ENCODE data around the gene KCNH4. TPM values are rescaled to one million over a fixed set of nuclear protein-coding genes. Genes with fewer than 3 reads are reported as not detected.

The KCNH4 gene
- total RNA-seq, 1 experiment from 2014 or later = not detected

DNA sequence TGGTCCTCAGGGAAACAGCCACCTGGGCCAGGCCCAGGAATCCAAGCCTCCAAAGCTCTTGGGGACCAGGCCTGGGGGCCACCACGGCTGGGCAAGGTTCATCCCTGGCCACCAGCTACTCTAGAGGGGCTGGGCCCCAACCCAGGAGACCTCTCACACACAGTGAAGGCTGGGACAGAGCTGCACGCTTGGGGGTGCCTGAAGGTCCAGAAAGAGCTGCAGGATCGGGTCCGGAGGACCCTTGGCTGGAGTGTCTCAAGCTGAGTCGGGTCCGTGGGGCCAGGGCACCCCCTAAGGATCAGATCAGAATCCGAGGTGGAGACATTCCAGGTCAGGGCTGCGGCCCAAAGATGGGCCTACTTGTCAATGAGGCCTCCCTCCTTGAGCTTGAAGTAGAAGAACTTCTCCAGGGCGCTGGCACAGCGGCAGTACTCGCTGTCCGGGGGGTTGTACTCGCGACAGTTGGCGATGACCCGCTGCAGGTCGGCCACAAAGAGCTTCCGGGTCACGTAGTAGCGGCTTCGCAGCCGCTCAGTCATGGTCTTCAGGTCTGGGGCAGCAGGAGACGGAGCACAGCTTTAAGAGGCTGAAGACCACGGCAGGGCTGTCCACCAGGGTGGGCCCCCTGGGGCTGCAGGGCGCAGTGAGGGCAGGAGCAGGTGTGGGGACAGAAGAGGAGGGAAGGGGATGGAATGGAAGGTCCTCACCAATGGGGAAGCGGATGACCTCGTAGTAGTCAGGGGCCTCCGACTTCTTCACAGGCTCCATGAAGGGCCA lies 67.5 kb downstream of the KCNH4 start:
- in situ Hi-C loops (cut with HindIII; ENCODE audit: low pct_unique_long_range_greater_than_20kb, low sequenced_read_pairs) = no loop called here
- DNase-seq (ENCODE audit: low read depth) = no peak

DNA sequence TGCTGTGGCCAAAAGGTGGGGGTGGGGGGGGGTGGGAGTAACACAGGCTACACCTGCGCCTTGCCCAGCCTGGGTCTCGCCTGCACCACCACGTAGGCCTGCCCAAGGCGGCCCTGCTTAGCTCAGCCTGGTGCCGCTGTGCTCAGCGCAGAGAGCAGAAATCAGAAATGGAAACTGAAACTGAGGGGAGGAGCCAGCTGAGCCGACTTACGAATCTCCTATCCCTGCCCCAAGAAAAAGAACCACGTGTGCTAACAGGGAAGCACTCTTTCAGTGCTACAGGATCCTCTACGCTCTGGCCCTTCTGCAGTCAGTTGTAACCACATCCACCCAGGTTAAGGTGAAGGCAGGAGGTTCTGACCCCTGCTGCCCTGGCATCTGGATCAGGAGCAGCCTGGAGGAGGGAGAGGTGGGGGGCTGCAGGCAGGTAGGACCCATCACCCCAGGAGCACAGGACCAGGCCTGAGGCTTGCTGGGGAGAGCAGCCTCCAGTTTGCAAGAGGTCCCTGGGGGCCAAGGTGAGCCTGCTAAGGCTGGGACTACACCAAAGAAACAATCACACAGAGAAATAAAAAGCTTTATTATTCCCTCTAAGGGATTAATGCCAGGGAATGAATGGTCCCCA lies 68.3 kb downstream of the KCNH4 start, which contains the start of gene DHX58:
DHX58 (minus strand) TSS at position 163 of the 625 bp plus-strand sequence. CDS start 822 bp downstream, outside the sequence.
- peak; percentile 82 for DNase-seq (ENCODE audit: low read depth)
- in situ Hi-C loops (cut with HindIII; ENCODE audit: low pct_unique_long_range_greater_than_20kb, low sequenced_read_pairs) = no loop called here

DNA sequence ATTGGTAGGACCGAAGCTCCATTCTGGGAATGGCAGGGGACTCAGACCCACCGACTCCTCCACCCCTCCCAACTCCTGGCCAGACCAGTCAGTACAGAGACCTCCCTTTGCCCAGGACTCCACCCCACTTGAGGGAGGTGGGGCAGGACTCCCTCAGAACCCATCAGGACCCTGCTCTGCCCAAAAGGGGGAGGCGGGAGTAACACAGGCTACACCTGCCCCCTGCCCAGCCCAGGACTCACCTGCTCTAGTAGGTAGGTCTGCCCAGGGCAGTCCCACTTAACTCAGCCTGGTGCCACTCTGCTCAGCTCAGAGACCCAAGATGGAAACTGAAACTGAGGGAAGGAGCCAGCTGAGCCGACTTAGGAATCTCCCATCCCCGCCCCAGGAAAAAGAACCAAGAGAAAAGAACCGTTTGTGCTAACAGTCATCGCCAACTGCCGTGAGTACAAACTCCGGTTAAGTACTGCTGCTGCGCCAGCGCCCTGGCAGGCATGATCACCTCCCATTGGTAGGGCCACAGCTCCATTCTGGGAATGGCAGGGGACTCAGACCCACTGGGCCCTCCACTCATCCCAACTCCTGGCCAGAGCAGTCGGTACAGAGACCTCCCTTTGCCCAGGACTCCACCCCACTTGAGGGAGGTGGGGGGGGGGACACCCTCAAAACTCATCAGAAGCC lies 68.9 kb downstream of the KCNH4 start:
- in situ Hi-C loops (cut with HindIII; ENCODE audit: low pct_unique_long_range_greater_than_20kb, low sequenced_read_pairs) = no loop called here
- DNase-seq (ENCODE audit: low read depth) = peak; percentile 49

DNA sequence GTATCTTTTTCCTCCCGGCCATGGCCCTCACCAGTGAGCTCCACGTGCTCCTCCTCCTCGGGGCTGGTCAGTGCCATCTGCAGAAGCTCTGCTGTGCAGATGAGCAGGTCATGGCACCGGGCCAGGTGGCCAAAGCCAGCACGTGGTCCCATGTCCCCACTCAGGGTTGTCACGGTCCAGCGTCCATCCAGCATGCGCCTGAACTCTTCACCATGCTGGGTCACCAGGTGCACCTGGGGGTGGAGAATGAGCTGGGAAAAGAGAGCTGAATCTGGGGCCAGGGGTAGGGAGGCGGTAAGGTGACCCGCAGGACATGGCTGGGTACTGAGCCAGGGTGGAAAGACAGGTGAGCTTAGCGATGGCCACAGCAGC lies 69.7 kb downstream of the KCNH4 start:
- in situ Hi-C loops (cut with HindIII; ENCODE audit: low pct_unique_long_range_greater_than_20kb, low sequenced_read_pairs) = no loop called here
- no peak for DNase-seq (ENCODE audit: low read depth)

DNA sequence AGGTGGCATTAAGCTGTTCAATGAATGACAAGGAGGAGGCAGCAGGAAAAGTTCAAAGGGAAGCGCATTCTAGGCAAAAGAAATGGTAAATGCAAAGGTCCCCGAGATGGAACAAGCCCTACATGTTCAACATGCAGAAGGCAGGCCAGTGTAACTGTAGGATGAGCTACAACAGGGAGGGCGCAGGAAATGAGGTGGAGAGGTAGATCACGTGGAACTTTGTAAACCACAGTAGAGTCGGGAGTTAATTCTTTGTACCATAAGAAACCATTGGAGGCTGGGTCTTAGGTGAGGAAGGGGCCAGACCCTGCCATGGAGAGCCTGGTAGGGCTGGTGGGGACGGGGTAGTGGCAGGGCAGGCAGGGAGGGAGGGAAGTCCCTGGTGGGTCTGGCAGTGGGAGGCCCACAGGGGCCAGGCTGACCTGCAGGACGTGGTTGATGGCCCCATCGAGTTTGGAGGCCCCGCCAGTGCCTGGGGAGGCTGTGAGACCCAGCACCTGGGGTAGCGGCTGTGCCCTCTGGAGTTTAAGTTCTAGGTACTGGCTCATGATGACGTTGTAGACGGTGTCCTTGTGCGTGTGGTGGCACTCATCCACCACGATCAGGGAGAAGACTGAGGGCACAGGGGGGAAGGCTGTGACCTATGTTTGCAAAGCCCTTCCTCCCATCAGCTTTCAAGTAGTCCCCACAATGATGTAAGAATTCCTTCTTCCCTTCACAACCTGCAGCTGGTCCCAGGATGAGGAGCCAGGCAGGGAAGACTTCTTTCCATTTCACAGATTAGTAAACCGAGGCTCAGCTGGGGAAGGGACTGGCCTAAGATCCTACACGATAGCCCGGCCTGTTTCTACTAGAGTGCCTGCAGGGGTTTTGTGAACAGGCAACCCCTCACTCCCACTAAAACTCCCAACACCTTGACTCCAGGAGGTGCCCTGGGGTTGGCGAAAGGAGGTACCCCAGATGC lies 70.4 kb downstream of the KCNH4 start:
- DNase-seq (ENCODE audit: low read depth) = no peak
- in situ Hi-C loops (cut with HindIII; ENCODE audit: low pct_unique_long_range_greater_than_20kb, low sequenced_read_pairs) = no loop called here

DNA sequence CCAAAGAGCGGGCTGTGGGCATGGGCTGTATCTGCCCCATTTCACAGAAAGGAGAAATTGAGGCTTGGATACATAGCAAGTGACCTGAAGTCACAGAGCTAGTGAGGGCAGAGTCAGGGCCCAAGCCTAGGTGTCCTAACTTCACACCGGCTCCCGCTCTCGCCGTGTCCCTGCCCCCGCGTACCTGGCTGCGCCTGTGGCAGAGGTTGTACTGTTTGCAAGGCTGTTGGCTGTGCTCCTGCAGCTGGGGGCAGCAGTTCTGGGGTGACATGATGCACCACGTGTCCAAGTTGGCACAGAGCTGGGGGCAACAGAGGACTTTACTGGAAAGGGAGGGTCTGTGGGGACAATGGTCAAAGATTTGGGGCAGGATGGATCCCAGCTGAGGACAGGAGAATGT lies 71.9 kb downstream of the KCNH4 start:
- no peak for DNase-seq (ENCODE audit: low read depth)
- in situ Hi-C loops (cut with HindIII; ENCODE audit: low pct_unique_long_range_greater_than_20kb, low sequenced_read_pairs) = no loop called here

DNA sequence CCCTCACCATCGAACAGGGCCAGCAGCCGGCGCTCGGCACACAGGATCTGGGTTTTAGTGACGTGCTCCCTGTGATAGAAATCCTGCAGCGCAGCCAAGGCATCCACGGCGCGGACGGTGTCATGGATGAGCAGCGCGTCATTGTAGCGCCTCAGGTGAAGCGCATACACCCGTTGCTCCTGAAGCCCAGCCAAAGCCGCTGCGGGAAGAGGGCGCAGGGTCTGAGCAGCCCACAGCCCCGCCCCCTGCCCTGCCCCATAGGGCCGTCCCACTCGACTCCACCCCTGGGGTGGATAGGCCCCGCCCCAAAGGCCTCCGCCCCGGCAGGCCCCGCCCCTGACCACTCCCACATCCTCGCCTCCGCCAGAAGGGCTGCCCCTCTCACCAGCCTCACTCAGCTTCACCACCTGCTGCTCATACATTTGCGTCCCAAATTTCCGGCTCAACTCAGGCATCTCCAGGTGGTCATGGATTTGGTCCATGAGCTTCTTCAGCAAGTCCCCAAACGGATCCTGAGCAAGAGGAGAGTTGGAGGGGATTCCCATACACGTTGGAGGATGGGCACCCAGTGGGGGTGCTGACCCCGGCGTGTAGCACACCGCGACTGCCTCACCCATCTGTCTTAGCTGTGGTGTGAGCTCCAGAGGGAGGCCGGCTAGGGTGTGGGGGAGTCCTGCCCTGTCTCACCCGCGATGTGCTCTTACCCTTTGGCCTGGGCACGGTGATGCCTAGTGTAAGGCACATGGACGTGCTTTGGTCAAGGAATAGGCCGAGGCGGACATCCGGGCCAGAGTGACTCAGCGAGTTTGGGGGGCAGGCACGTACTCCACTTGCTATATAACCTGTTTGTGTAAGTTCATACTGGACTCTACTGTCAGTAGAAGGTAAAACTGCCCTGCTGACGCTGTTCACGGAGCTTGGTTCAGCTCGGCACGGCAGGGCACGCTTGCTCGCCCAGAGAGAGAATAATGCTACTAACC lies 73.1 kb downstream of the KCNH4 start:
- in situ Hi-C loops (cut with HindIII; ENCODE audit: low pct_unique_long_range_greater_than_20kb, low sequenced_read_pairs) = no loop called here
- no peak for DNase-seq (ENCODE audit: low read depth)

DNA sequence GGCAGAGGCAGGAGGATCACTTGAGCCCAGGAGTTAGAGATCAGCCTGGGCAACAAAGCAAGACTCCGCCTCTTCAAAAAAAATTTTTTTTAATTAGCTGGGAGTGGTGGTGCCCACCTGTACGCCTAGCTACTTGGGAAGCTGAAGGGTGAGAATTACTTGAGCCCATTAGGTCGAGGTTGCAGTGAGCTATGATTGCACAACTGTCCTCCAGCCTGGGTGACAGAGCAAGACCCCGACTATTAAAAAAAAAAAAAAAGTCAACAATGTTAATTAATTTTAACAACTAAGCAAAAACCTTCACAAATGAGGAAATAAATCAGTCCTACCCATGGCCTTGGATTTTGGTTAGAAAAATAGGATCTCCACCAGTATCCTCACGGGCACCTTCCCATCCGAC lies 73.8 kb downstream of the KCNH4 start:
- in situ Hi-C loops (cut with HindIII; ENCODE audit: low pct_unique_long_range_greater_than_20kb, low sequenced_read_pairs) = no loop called here
- no peak for DNase-seq (ENCODE audit: low read depth)

Other genes starting within 250 kb of the KCNH4 start
- 50.2 and 67.0 TPM in 2 replicates for gene CNP, start 214.3 kb downstream of the KCNH4 start, total RNA-seq (2014; rRNA removed; shearing (Covaris generic); ENCODE audit: low replicate concordance)
- gene DNAJC7, start 163.7 kb downstream of the KCNH4 start, total RNA-seq (2014; rRNA removed; shearing (Covaris generic); ENCODE audit: low replicate concordance) = 48.4 and 72.9 TPM in 2 replicates
- 65.6 and 77.5 TPM in 2 replicates for gene NKIRAS2, start 161.1 kb downstream of the KCNH4 start, total RNA-seq (2014; rRNA removed; shearing (Covaris generic); ENCODE audit: low replicate concordance)
- gene C17orf113, start 130.5 kb downstream of the KCNH4 start, total RNA-seq (2014; rRNA removed; shearing (Covaris generic); ENCODE audit: low replicate concordance) = 0.98 and 1.5 TPM in 2 replicates
- gene ZNF385C, start 82.7 kb downstream of the KCNH4 start, total RNA-seq (2014; rRNA removed; shearing (Covaris generic); ENCODE audit: low replicate concordance) = not detected in 2 replicates
- 21.4 and 27.0 TPM in 2 replicates for gene DHX58, start 68.4 kb downstream of the KCNH4 start, total RNA-seq (2014; rRNA removed; shearing (Covaris generic); ENCODE audit: low replicate concordance)
- gene KAT2A, start 59.8 kb downstream of the KCNH4 start, total RNA-seq (2014; rRNA removed; shearing (Covaris generic); ENCODE audit: low replicate concordance) = 24.6 and 33.7 TPM in 2 replicates
- 0.20 TPM in 1 of 2 replicates, not detected in the other for gene HSPB9, start 58.3 kb downstream of the KCNH4 start, total RNA-seq (2014; rRNA removed; shearing (Covaris generic); ENCODE audit: low replicate concordance)
- 122 and 165 TPM in 2 replicates for gene RAB5C, start 26.2 kb downstream of the KCNH4 start, total RNA-seq (2014; rRNA removed; shearing (Covaris generic); ENCODE audit: low replicate concordance)
- gene HCRT, start 4.3 kb upstream of the KCNH4 start, total RNA-seq (2014; rRNA removed; shearing (Covaris generic); ENCODE audit: low replicate concordance) = not detected in 2 replicates
- 18.4 and 22.8 TPM in 2 replicates for gene GHDC, start 13.4 kb upstream of the KCNH4 start, total RNA-seq (2014; rRNA removed; shearing (Covaris generic); ENCODE audit: low replicate concordance)
- gene STAT5B, start 95.2 kb upstream of the KCNH4 start, total RNA-seq (2014; rRNA removed; shearing (Covaris generic); ENCODE audit: low replicate concordance) = 13.7 and 14.4 TPM in 2 replicates
- not detected in 2 replicates for gene STAT5A, start 107.4 kb upstream of the KCNH4 start, total RNA-seq (2014; rRNA removed; shearing (Covaris generic); ENCODE audit: low replicate concordance)
- gene STAT3, start 207.3 kb upstream of the KCNH4 start, total RNA-seq (2014; rRNA removed; shearing (Covaris generic); ENCODE audit: low replicate concordance) = 21.0 and 29.7 TPM in 2 replicates
- 287 and 330 TPM in 2 replicates for gene CAVIN1, start 242.1 kb upstream of the KCNH4 start, total RNA-seq (2014; rRNA removed; shearing (Covaris generic); ENCODE audit: low replicate concordance)